SK-N-SH (cell line): ENCODE measurements around the gene MELTF. TPM values are rescaled to one million over a fixed set of nuclear protein-coding genes. Genes with fewer than 3 reads are reported as not detected.

Source experiments
- CTCF ChIA-PET: fragments of 300-600, 350-600 bp; formaldehyde crosslinking; extraction: SDS; loops from one replicate; lab custom pipeline; 2021; lab: Yijun Ruan, JAX
- POLR2A ChIA-PET: fragments of 350-600 bp; sonication (Branson Sonifier 250); formaldehyde crosslinking; extraction: SDS; loops from one replicate; lab custom pipeline; 2020; ENCODE audit warnings: antibody characterized with exemption, inconsistent platforms; lab: Yijun Ruan, JAX
- DNase-seq: peaks from one replicate; pipeline ENCODE4 v3.0.0; 2012
- H2AFZ ChIP-seq: fragments of 200-600 bp; sonication (generic); 2 replicates; pipeline ENCODE4 v1.8.1; 2016; ENCODE audit warnings: antibody characterized with exemption, mild to moderate bottlenecking, low read depth
- H3F3A ChIP-seq: fragments of 200-600 bp; sonication (generic); replicated peaks from 2 replicates; pipeline ENCODE3; 2016; ENCODE audit warnings: antibody characterized with exemption, mild to moderate bottlenecking; ENCODE audit not compliant: insufficient read depth
- H3K27ac ChIP-seq, 2 experiments: fragments of 200-500 bp in 1 of 2; fragments of 200-600 bp in 1 of 2; sonication (Bioruptor generic) in 1 of 2; sonication (generic), shearing (Covaris generic) in 1 of 2; 2 replicates each; pipeline versions ENCODE4 v1.5.1 to v1.6.1; 2014 to 2016; ENCODE audit warnings: low read depth in 2 of 2, inconsistent platforms in 1 of 2, low read length in 1 of 2, mild to moderate bottlenecking in 1 of 2, mixed read lengths in 1 of 2
- H3K27me3 ChIP-seq: fragments of 200-600 bp; sonication (generic), shearing (Covaris generic); 2 replicates; pipeline ENCODE4 v1.6.1; 2016; ENCODE audit warnings: mixed run types; ENCODE audit not compliant: insufficient read depth
- H3K36me3 ChIP-seq, 2 experiments: fragments of 200-500 bp in 1 of 2; fragments of 200-600 bp in 1 of 2; sonication (Bioruptor generic) in 1 of 2; sonication (generic) in 1 of 2; replicated peaks in 1 of 2; 2 replicates each; pipeline versions ENCODE3 to v1.5.1; 2014 to 2016; ENCODE audit warnings: low read length in 1 of 2, mild to moderate bottlenecking in 1 of 2; ENCODE audit not compliant: insufficient read depth in 2 of 2, control insufficient read depth in 1 of 2
- H3K4me1 ChIP-seq, 2 experiments: fragments of 200-500 bp in 1 of 2; fragments of 200-600 bp in 1 of 2; sonication (Bioruptor generic) in 1 of 2; sonication (generic), shearing (Covaris generic) in 1 of 2; 2 replicates each; pipeline versions ENCODE4 v1.5.1 to v1.6.1; 2014 to 2016; ENCODE audit warnings: low read depth in 1 of 2, low read length in 1 of 2, mixed run types in 1 of 2; ENCODE audit not compliant: insufficient read depth in 2 of 2, control insufficient read depth in 1 of 2
- H3K4me2 ChIP-seq: fragments of 200-600 bp; sonication (generic), shearing (Covaris generic); 2 replicates; pipeline ENCODE4 v1.6.1; 2017; ENCODE audit warnings: mixed run types
- H3K4me3 ChIP-seq, 2 experiments: fragments of 200-500 bp in 1 of 2; fragments of 200-600 bp in 1 of 2; sonication (Bioruptor generic) in 1 of 2; sonication (generic), shearing (Covaris generic) in 1 of 2; 2 replicates each; pipeline versions ENCODE4 v1.5.1 to v1.8.1; 2014 to 2016; ENCODE audit warnings: low read depth in 2 of 2, inconsistent platforms in 1 of 2, low read length in 1 of 2, mild to moderate bottlenecking in 1 of 2, mixed read lengths in 1 of 2, moderate library complexity in 1 of 2
- H3K79me2 ChIP-seq: fragments of 200-600 bp; sonication (generic); 2 replicates; pipeline ENCODE4 v1.8.1; 2017; ENCODE audit warnings: mild to moderate bottlenecking; ENCODE audit not compliant: insufficient read depth
- H3K9ac ChIP-seq: fragments of 200-600 bp; sonication (generic); 2 replicates; pipeline ENCODE4 v1.6.1; 2017; ENCODE audit warnings: mixed run types
- H3K9me2 ChIP-seq: fragments of 200-600 bp; sonication (generic); 2 replicates; pipeline ENCODE4 v1.6.1; 2017; ENCODE audit warnings: mixed run types
- H3K9me3 ChIP-seq: fragments of 200-600 bp; sonication (generic); 2 replicates; pipeline ENCODE4 v1.6.1; 2017; ENCODE audit warnings: mixed run types, mild to moderate bottlenecking, moderate library complexity
- H4K20me1 ChIP-seq: fragments of 200-600 bp; sonication (generic); 2 replicates; pipeline ENCODE4 v1.6.1; 2017; ENCODE audit warnings: mild to moderate bottlenecking, mixed run types; ENCODE audit not compliant: insufficient read depth
- CHD2 ChIP-seq: fragments of 150-350 bp; IDR thresholded peaks from 2 replicates; pipeline ENCODE4 v1.6.1; 2018; ENCODE audit warnings: low read length; ENCODE audit not compliant: partially characterized antibody
- ELF1 ChIP-seq: IDR thresholded peaks from 2 replicates; pipeline ENCODE4 v1.4.0; 2012
- EP300 ChIP-seq, 2 experiments: IDR thresholded peaks; 2 replicates each; pipeline versions ENCODE4 v1.4.0 to v1.6.1; 2012; ENCODE audit warnings: borderline replicate concordance in 1 of 2, low read depth in 1 of 2, low read length in 1 of 2
- FOXM1 ChIP-seq: IDR thresholded peaks from 2 replicates; pipeline ENCODE4 v1.4.0; 2012; ENCODE audit warnings: low read depth, mild to moderate bottlenecking
- GABPA ChIP-seq: IDR thresholded peaks from 2 replicates; pipeline ENCODE4 v1.4.0; 2012; ENCODE audit warnings: low read depth, mild to moderate bottlenecking
- GATA2 ChIP-seq: sonication (generic); formaldehyde crosslinking; IDR thresholded peaks from 2 replicates; pipeline ENCODE4 v1.5.0; 2020; ENCODE audit warnings: mild to moderate bottlenecking, missing genetic modification reagents
- JUND ChIP-seq: IDR thresholded peaks from 2 replicates; pipeline ENCODE4 v1.4.0; 2012
- MAX ChIP-seq: IDR thresholded peaks from 2 replicates; pipeline ENCODE4 v1.4.0; 2012; ENCODE audit warnings: low read depth
- MEF2A ChIP-seq: IDR thresholded peaks from 2 replicates; pipeline ENCODE4 v1.4.0; 2012; ENCODE audit warnings: low read depth, borderline replicate concordance
- NFIC ChIP-seq: IDR thresholded peaks from 2 replicates; pipeline ENCODE4 v1.4.0; 2012; ENCODE audit warnings: borderline replicate concordance
- PBX3 ChIP-seq: IDR thresholded peaks from 2 replicates; pipeline ENCODE4; 2012
- POLR2AphosphoS5 ChIP-seq: IDR thresholded peaks from 2 replicates; pipeline ENCODE4 v1.6.1; 2012; ENCODE audit warnings: low read depth, low read length
- RCOR1 ChIP-seq: fragments of 150-350 bp; IDR thresholded peaks from 2 replicates; pipeline ENCODE4 v1.6.1; 2017; ENCODE audit warnings: antibody characterized with exemption, low read length
- REST ChIP-seq: IDR thresholded peaks from 2 replicates; pipeline ENCODE4 v1.6.1; 2012; ENCODE audit warnings: mild to moderate bottlenecking, low read depth, low read length, moderate library complexity
- RFX5 ChIP-seq: IDR thresholded peaks from 2 replicates; pipeline ENCODE4 v1.6.1; 2012; ENCODE audit warnings: mild to moderate bottlenecking, improper control_type of control experiment, low read length
- RXRA ChIP-seq: IDR thresholded peaks from 2 replicates; pipeline ENCODE4 v1.4.0; 2012; ENCODE audit warnings: low read depth, mild to moderate bottlenecking, borderline replicate concordance
- SIN3A ChIP-seq: IDR thresholded peaks from 2 replicates; pipeline ENCODE4 v1.6.1; 2012; ENCODE audit warnings: low read depth, mild to moderate bottlenecking, low read length, moderate library complexity, borderline replicate concordance
- TEAD4 ChIP-seq: IDR thresholded peaks from 2 replicates; pipeline ENCODE4 v1.4.0; 2012; ENCODE audit warnings: mild to moderate bottlenecking, borderline replicate concordance; ENCODE audit not compliant: insufficient read depth
- YY1 ChIP-seq: IDR thresholded peaks from 2 replicates; pipeline ENCODE4 v1.4.0; 2012; ENCODE audit warnings: low read depth, mild to moderate bottlenecking
- WGBS: methylation state at CpG from one replicate; pipeline ENCODE4 v1.1.6; 2017; ENCODE audit warnings: low lambda C conversion rate; 5-methylcytosine and 5-hydroxymethylcytosine counted together
- polyA plus RNA-seq, 3 experiments: library from polyadenylated mRNA; depleted of rRNA; stranded (reverse); fragments of >200 nt; gene quantifications; 2 replicates each; pipeline ENCODE4 v1.2.3, GENCODE V29; 2012

The MELTF gene
- polyA plus RNA-seq, 1 of the 3 experiments (the other 2 are of a cell fraction), result 32.4 TPM

GRCh38 chr3:196985298-196985697, 44.3 kb downstream of the MELTF start:
- DNase-seq, result no peak
- Histone ChIP-seq H3K79me2 (no peaks in the 10 kb centered on the region), H3K9me2 (no peaks in the 10 kb centered on the region), H2AFZ (no peak overlapping the region), H3K9me3 (peaks cover 4% of the 10 kb centered on the region; the same call in 1 of the 2 replicates), H4K20me1 (no peaks in the 10 kb centered on the region), H3F3A (no peaks in the 10 kb centered on the region), H3K4me2 (no peak overlapping the region), H3K4me1 (peaks cover 0 to 11% of the 10 kb centered on the region in 2 experiments; a peak in 1 of 4 replicates), H3K4me3 (no peak overlapping the region), H3K27ac (no peak overlapping the region), H3K9ac (no peak overlapping the region), H3K27me3 (no peaks in the 10 kb centered on the region; the same call in 1 of the 2 replicates), H3K36me3 (no peaks in the 10 kb centered on the region)
- no peak for TF ChIP-seq GATA2 (CRISPR knock-in tag)
- TF ChIP-seq PBX3, result no peak
- TF ChIP-seq NFIC, result no peak
- no peak for TF ChIP-seq RXRA
- TF ChIP-seq MEF2A, result no peak
- TF ChIP-seq REST, result no peak
- ChIA-PET POLR2A (no interaction called here), CTCF (interaction anchor here (0.8 to 1.2 kb wide), 2 partner anchors 44 to 202 kb away, joined by 3 to 4 read pairs; partner anchors contain the start of gene MELTF)
- WGBS, result 47% methylated on average over 3 of the region's 6 CpGs

GRCh38 chr3:196983186-196983585, 46.4 kb downstream of the MELTF start:
- Histone ChIP-seq H3K9me3 (peaks cover 4% of the 10 kb centered on the region; the same call in 1 of the 2 replicates), H3K27ac (no peak overlapping the region), H3F3A (no peaks in the 10 kb centered on the region), H3K4me2 (no peak overlapping the region), H3K4me1 (peaks cover 0 to 4% of the 10 kb centered on the region in 2 experiments; a peak in 1 of 4 replicates), H2AFZ (no peak overlapping the region), H3K27me3 (no peaks in the 10 kb centered on the region; the same call in 1 of the 2 replicates), H3K9me2 (no peaks in the 10 kb centered on the region), H3K79me2 (no peaks in the 10 kb centered on the region), H3K36me3 (no peaks in the 10 kb centered on the region), H3K4me3 (no peak overlapping the region), H3K9ac (no peak overlapping the region), H4K20me1 (no peaks in the 10 kb centered on the region)
- WGBS, result 2% methylated on average over 1 of the region's 1 CpG
- POLR2A ChIA-PET, result no interaction called here
- DNase-seq, result no peak
- CTCF ChIA-PET, result no interaction called here
- TF ChIP-seq MAX (no peak), TEAD4 (no peak), RFX5 (no peak), YY1 (no peak), EP300 (IDR thresholded peaks at IDR 0.05; ENCODE audit: borderline replicate concordance in 1 of 2, low read depth in 1 of 2, low read length in 1 of 2) (no peak), JUND (no peak), SIN3A (no peak), ELF1 (no peak), PBX3 (no peak), REST (no peak), RCOR1 (no peak), FOXM1 (no peak), POLR2AphosphoS5 (no peak), GABPA (no peak), CHD2 (no peak), GATA2 (CRISPR knock-in tag) (no peak)
